GM08714 (cell line): ENCODE data around the gene LCNL1.

Experiments used
- H3K4me3 ChIP-seq: fragments of 200-500 bp; sonication (Bioruptor generic); 2 replicates; pipeline ENCODE4 v1.5.1; 2014; ENCODE audit warnings: mild to moderate bottlenecking, low read length, inconsistent platforms
- ZNF274 ChIP-seq: IDR thresholded peaks from 2 replicates; pipeline ENCODE4 v1.6.1; 2012; ENCODE audit warnings: mild to moderate bottlenecking, low read depth, low read length

Gene LCNL1

GRCh38 chr9:137009217-137009616, 26.4 kb downstream of the LCNL1 start:
- TF ChIP-seq ZNF274 = no peak
- H3K4me3 ChIP-seq = no peak overlapping the region

GRCh38 chr9:137009938-137010732, 27.3 kb downstream of the LCNL1 start:
- no peak overlapping the region for H3K4me3 ChIP-seq
- no peak for TF ChIP-seq ZNF274

GRCh38 chr9:137011156-137011555, 28.4 kb downstream of the LCNL1 start:
- TF ChIP-seq ZNF274 = no peak
- no peak overlapping the region for H3K4me3 ChIP-seq

GRCh38 chr9:137011907-137012675, 29.3 kb downstream of the LCNL1 start:
- TF ChIP-seq ZNF274 = no peak
- no peak overlapping the region for H3K4me3 ChIP-seq

GRCh38 chr9:137012694-137013570, 30.1 kb downstream of the LCNL1 start:
- no peak overlapping the region for H3K4me3 ChIP-seq
- no peak for TF ChIP-seq ZNF274

- no peak for TF ChIP-seq ZNF274
- H3K4me3 ChIP-seq = no peak overlapping the region
Measured at GRCh38 chr9:137013571-137013940, 30.8 kb downstream of the LCNL1 start.

- no peak overlapping the region for H3K4me3 ChIP-seq
- TF ChIP-seq ZNF274 = no peak
Measured at GRCh38 chr9:137014166-137014565, 31.4 kb downstream of the LCNL1 start.

- TF ChIP-seq ZNF274 = no peak
- no peak overlapping the region for H3K4me3 ChIP-seq
Measured at GRCh38 chr9:137014776-137015539, 32.2 kb downstream of the LCNL1 start.

- TF ChIP-seq ZNF274 = no peak
- no peak overlapping the region for H3K4me3 ChIP-seq
Measured at GRCh38 chr9:137015540-137015930, 32.7 kb downstream of the LCNL1 start.

- no peak overlapping the region for H3K4me3 ChIP-seq
Measured at GRCh38 chr9:137015976-137016375, 33.2 kb downstream of the LCNL1 start.

GRCh38 chr9:137016436-137016835, 33.6 kb downstream of the LCNL1 start:
- no peak for TF ChIP-seq ZNF274
- no peak overlapping the region for H3K4me3 ChIP-seq

More at GRCh38 chr9:137015976-137016375, 33.2 kb downstream of the LCNL1 start:
- TF ChIP-seq ZNF274 = no peak

- H3K4me3 ChIP-seq = no peak overlapping the region
- no peak for TF ChIP-seq ZNF274
Measured at GRCh38 chr9:137017071-137017470, 34.3 kb downstream of the LCNL1 start.

GRCh38 chr9:137017791-137018497, 35.2 kb downstream of the LCNL1 start:
- no peak overlapping the region for H3K4me3 ChIP-seq
- no peak for TF ChIP-seq ZNF274
